ENCODE measurements around the gene SMIM43.
"Not testable (repeated sequence)": the region's sequence is repeated elsewhere in the genome, so short reads cannot be mapped to it uniquely, and the experiment has no call there.

The SMIM43 gene

DNA sequence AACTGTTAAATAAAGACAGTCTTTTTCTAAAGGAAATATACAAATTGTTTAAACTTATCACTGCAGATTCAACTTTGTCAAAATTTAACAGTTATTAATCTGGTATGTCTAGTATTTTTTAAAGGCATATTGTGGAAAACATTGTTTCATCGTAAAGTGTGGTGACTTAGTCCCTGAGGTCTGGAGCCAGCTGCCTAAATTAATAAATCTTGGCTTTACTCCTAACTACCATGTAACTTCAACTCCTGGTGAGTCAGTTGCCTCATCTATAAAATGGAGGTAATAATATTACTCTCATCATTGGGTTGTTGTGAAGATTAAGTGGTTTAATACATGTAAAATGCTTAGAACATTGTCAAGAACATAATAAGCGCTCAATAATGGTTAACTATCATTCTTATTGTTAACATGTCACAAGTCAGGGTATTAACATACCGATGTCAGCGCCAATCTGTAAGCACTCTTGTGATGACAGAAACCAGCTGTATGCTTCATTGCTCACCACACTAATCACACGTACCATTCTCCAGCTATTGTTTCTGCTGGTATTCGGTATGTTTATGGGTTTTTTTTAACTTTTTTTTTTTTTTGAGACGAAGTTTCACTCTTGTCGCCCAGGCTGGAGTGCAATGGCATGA is 14.1 kb upstream of the SMIM43 start:
- DNase-seq = no peak

- no peak for DNase-seq
These were observed 12.7 kb upstream of the SMIM43 start for GRCh38 chr4:121777625-121778024.

DNA sequence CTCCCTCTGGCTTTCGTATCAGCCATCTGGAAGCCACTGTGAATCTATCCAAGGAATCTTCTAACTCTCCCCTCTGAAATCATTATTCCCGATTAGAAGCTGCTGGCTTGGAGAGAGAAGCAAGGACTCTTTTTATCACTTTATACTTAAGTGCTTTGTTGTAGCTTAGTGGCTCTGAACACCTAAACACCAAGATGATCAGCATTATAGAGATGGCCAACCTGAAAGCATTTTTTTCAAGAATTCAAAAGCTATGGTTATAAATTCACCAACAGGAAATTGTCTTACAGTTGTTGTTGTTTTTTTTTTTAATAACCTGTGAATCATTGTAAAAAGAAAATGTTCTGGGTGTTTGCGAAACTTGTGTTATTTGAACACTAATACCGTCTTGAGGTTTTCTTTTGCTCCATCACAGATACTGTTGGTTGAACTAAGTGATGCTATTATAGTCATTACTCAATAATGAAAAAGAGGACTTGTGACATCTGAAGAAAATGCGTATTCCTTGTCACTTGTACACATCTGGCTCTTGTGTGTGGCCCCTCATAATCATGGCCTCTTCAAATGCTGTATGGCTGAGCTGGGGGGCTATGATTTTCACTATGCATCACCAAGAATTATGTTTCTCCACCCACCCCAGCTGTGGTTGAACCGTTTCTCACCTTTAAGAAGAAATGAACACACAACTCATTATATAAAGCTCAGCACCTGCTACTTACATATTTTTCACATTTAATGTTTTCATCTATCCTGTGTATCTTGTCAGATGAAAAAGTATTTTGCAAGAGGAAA is 11.8 kb upstream of the SMIM43 start:
- no peak for DNase-seq

GRCh38 chr4:121773883-121774282 is 8.9 kb upstream of the SMIM43 start:
- no peak for DNase-seq

- no peak for DNase-seq
These were observed 6.9 kb upstream of the SMIM43 start for GRCh38 chr4:121771869-121772268.

- no peak for DNase-seq
These were observed 4.4 kb upstream of the SMIM43 start for GRCh38 chr4:121769341-121769740.

DNA sequence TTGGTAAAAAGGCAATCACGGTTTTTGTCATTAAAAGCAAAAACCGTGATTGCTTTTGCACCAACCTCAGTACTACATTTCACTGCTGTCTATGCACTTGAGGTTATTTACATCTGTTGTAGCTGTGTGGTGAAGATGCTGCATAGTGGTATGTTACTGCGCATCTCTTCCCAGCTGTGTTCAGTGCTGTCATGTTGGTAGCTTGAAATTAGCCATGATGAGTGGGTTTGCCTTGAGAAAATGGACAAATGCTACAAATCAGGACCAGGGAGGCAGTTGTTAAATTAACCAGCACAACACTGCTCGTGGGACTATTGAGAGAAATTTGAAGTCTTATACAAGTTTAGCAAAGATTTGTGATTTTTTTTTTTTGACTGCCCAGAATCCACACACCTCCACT is 2.2 kb upstream of the SMIM43 start:
- no peak for DNase-seq

GRCh38 chr4:121765971-121766538 is 1.1 kb upstream of the SMIM43 start:
- DNase-seq = no peak

- DNase-seq = no peak
These were observed 373 bp upstream of the SMIM43 start for GRCh38 chr4:121765368-121765705.

- no peak for DNase-seq
These were observed 662 bp downstream of the SMIM43 start for GRCh38 chr4:121764303-121764701.

DNA sequence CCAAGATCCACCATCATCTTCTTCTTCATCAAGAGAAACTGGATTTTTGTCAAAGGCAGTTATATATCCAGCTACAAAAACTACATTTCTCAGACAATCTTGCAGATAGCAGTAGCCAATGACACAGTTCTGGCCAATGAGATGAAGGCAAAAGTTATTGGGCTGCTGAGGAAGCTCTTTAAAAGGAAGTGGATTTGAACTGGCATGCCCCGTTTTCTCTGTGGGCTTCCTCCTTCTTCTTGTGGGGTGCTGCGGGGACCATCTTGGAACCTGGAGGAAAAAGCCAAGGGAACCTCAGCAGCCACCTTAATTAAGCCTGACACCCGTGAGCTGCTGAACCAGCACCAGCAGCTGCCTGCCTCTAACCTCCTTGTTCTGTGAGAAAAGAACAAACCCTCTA is 4.8 kb downstream of the SMIM43 start:
- no peak for DNase-seq

GRCh38 chr4:121758925-121759568 is 5.9 kb downstream of the SMIM43 start:
- DNase-seq = no peak

DNA sequence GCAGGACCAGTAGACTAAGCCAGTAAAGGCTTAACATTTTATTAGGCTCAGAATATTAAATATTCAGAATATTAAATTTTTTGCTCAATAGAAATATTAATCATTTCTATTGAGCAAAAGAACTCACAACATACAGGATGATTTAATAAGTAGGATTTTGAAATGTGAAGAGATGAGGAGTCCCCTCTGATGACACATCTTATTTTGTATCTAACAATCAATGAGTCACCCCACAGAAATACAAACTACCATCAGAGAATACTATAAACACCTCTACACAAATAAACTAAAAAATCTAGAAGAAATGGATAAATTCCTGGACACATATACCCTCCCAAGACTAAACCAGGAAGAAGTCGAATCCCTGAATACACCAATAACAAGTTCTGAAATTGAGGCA is 12.8 kb downstream of the SMIM43 start:
- not testable (repeated sequence) for DNase-seq

GRCh38 chr4:121749225-121749624 is 15.7 kb downstream of the SMIM43 start:
- no peak for DNase-seq

GRCh38 chr4:121742794-121743193 is 22.2 kb downstream of the SMIM43 start:
- no peak for DNase-seq

- no peak for DNase-seq
These were observed 23.2 kb downstream of the SMIM43 start for GRCh38 chr4:121741751-121742150.

DNA sequence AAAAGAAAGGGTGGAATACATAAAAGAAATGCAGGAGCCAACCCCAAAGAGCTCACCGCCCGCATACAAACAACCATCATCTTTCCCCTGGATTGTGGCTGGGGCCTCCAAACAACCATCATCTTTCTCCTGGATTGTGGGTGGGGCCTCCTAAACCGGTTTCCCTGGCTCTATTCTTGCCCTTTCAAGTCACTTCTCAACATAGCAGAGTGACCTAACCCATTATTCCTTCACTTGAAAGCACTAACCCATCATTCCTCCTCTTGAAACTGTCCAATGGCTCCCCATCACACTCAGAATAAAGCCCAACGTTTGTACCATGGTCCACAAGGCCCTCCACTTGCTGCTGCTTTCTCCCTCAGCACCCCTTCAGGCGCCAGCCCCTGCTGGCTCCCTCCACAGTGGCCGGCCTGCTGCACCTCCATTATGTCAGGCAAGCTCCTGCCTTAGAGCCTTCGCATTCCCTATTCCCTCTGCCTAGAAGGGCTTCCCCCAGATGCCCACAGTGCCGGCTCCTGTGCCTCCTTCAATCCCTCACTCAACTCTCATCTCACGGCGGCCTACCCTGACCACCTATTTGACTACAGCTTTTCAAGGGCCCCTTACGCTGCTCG is 24.1 kb downstream of the SMIM43 start:
- no peak for DNase-seq

DNA sequence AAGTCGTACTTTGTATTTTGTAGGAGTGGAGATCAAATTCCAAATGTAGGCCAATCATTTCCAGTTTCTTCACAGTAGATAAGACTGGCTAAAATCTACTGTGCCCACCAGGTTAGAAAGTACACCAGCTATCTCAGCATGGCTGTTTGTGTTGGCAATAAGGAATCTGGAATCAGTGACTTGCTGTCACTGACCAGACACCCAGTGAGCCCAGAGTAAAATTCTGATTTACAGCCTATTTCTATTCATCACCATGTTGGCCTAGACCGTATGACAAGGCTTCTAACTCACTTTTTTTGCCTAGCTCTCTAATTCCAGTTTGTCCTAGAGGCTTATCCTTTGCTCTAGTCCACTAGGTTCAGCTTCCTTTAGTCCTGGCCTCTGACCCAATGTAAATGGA is 25.4 kb downstream of the SMIM43 start:
- DNase-seq = no peak

DNA sequence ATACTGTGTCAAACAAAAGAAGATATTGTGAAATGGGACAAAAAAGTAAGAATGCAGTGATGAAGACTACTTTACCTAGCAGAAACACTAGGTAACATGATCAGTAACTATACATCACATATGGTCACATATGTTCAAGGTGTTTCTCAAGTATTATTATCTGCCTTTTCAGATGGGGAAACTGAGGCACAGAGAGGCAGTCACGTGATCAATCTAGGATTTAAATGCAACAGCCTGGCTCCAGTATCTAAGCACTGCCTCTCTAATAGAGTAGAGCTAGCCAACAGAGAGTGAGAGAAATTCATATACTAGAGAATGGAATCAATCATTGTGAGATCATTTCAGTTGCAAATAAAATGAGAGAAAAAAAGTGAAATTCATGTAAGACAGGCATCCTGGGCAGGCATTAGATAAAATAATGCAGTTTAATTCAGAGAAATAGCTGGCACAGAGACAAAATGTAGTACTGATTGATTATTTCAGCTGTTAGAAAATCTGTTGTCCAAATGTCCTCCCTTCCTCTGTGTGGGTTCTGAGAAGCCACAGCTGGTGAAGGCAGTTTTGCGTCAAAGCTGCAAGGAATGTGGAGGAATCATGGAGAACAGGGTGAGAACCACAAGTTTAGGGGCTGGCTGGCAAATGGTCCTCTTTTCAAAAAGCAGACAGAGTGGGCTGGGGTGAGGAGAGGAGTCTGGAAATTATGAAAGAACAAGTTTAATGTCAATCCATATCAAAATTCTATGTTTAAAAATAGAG is 26.0 kb downstream of the SMIM43 start:
- DNase-seq = no peak

GRCh38 chr4:121737846-121738554 is 27.0 kb downstream of the SMIM43 start:
- no peak for DNase-seq

DNA sequence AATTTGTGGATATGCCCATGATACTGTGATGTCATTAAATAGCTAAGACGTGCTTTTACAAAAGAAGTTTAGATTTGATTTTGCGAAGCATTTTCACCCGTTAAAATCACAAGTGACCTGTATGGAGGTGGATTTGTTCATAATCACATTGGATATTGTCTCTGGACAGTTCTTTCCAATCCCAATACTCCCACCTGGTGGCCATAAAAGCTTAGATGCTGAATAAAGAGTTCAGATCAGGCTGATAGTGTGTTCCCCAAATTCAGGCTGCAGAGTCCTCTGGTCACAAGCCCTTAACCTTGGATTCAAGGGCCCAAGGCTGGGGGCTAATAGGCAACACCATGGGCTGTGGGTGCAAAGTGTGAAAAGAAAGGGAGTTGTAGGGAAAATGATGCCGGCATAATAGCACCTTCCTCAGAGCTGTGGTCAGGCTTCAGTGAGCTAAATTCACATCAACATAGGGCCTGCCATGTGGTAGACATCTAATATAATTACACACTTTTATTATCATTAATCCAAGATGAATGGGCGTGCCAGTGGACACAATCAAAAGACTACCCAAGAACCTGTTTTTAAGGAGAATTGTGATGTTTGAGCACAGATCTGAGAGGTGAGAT is 28.1 kb downstream of the SMIM43 start:
- peak; percentile 27 to 59 for DNase-seq

DNA sequence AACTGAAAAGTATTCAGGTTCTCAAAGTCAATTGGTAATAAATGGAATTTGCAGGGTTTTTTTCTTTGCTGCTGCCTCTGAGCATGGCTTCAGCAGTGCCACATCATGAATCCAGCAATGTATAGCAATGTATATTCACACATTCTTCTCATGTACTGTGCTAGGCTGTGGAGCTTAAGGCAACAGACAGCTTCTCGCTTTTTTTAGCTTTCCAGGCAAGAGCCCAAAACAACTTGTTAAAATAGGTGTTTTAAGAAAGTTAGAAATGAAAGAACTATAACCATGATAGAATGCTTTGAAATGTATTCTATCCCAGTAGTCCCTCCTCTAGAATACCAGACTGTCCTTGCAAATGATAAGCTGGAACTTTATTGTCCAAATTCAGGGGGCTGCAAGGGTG is 30.4 kb downstream of the SMIM43 start:
- DNase-seq = no peak
